ENCODE measurements around the gene RHOT2.
"Not testable (repeated sequence)": the region's sequence is repeated elsewhere in the genome, so short reads cannot be mapped to it uniquely, and the experiment has no call there.

RHOT2 gene

GRCh38 chr16:712740-713250 lies 44.9 kb downstream of the RHOT2 start:
- not testable (repeated sequence) for DNase-seq (ENCODE audit: low read depth in 2 of 2, low spot score in 1 of 2)

GRCh38 chr16:714079-714478 lies 46.1 kb downstream of the RHOT2 start:
- no peak for DNase-seq (ENCODE audit: low read depth in 2 of 2, low spot score in 1 of 2)

GRCh38 chr16:714558-715476 lies 46.9 kb downstream of the RHOT2 start, which contains the start of gene METRN:
TSS of gene METRN (plus strand) at chr16:715118. CDS start at chr16:715290, 172 bp downstream.
- peak; percentile 76 to 77 for DNase-seq (ENCODE audit: low read depth in 2 of 2, low spot score in 1 of 2)

GRCh38 chr16:715477-716199 lies 47.7 kb downstream of the RHOT2 start:
- DNase-seq (ENCODE audit: low read depth in 2 of 2, low spot score in 1 of 2), result no peak

GRCh38 chr16:716200-716568 lies 48.3 kb downstream of the RHOT2 start:
- no peak for DNase-seq (ENCODE audit: low read depth in 2 of 2, low spot score in 1 of 2)

- DNase-seq (ENCODE audit: low read depth in 2 of 2, low spot score in 1 of 2), result no peak
Measured at GRCh38 chr16:716768-717325, 48.9 kb downstream of the RHOT2 start.

- DNase-seq (ENCODE audit: low read depth in 2 of 2, low spot score in 1 of 2), result no peak
Measured at GRCh38 chr16:717450-718245, 49.7 kb downstream of the RHOT2 start.

- no peak for DNase-seq (ENCODE audit: low read depth in 2 of 2, low spot score in 1 of 2)
Measured at GRCh38 chr16:718389-718788, 50.5 kb downstream of the RHOT2 start.

GRCh38 chr16:718922-719321 lies 51.0 kb downstream of the RHOT2 start:
- DNase-seq (ENCODE audit: low read depth in 2 of 2, low spot score in 1 of 2), result no peak

GRCh38 chr16:719815-720446 lies 52.0 kb downstream of the RHOT2 start:
- DNase-seq (ENCODE audit: low read depth in 2 of 2, low spot score in 1 of 2), result no peak

- no peak for DNase-seq (ENCODE audit: low read depth in 2 of 2, low spot score in 1 of 2)
Measured at GRCh38 chr16:720447-720989, 52.6 kb downstream of the RHOT2 start.

- peak in 1 of 2 donors; percentile 42 for DNase-seq (ENCODE audit: low read depth in 2 of 2, low spot score in 1 of 2)
Measured at GRCh38 chr16:720990-721764, 53.2 kb downstream of the RHOT2 start, which contains the start of gene ANTKMT. TSS of gene ANTKMT (plus strand) at chr16:721146. CDS start at chr16:721275, 129 bp downstream.

GRCh38 chr16:721765-722540 lies 54.0 kb downstream of the RHOT2 start:
- no peak for DNase-seq (ENCODE audit: low read depth in 2 of 2, low spot score in 1 of 2)

- DNase-seq (ENCODE audit: low read depth in 2 of 2, low spot score in 1 of 2), result no peak
Measured at GRCh38 chr16:722835-723633, 55.1 kb downstream of the RHOT2 start.

GRCh38 chr16:723695-724094 lies 55.8 kb downstream of the RHOT2 start:
- no peak for DNase-seq (ENCODE audit: low read depth in 2 of 2, low spot score in 1 of 2)

All from stimulated activated CD8-positive, alpha-beta memory T cell treated with anti-CD3 and anti-CD28 coated beads, Interleukin-4, amount 100 ng/mL, for 1 hour (primary cell).